ENCODE data around the gene PLIN3.
"Not testable (repeated sequence)": the region's sequence is repeated elsewhere in the genome, so short reads cannot be mapped to it uniquely, and the experiment has no call there.

Gene PLIN3

GRCh38 chr19:4847190-4847973 is 20.1 kb downstream of the PLIN3 start:
- no peak for DNase-seq (ENCODE audit: low spot score)

DNA sequence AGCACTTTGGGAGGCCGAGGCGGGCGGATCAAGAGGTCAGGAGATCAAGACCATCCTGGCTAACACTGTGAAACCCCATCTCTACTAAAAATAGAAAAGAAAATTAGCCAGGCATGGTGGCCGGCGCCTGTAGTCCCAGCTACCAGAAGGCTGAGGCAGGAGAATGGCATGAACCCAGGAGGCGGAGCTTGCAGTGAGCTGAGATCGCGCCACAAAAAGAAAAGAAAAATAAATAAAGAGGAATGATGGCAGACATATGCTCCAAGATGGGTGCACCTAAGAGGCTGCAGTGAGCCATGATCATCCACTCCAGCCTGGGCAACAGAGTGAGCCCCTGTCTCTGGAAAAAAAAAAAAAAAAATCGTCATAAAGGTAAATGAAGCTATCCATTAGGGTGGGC is 21.5 kb downstream of the PLIN3 start:
- not testable (repeated sequence) for DNase-seq (ENCODE audit: low spot score)

- DNase-seq (ENCODE audit: low spot score), result no peak
Measured at GRCh38 chr19:4844348-4845179, 22.9 kb downstream of the PLIN3 start.

DNA sequence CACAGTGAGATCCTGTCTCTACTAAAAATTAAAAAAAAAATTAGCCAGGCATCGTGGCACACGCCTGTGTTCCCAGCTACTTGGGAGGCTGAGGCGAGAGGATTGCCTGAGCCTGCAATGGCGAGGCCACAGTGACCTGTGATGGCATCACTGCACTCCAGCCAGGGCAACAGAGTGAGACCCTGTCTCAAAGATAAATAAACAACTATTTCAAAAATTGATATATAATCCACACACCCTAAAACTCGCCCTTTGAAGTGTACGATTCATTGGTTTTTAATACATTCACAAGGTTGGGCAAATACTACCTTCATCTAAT is 23.9 kb downstream of the PLIN3 start:
- no peak for DNase-seq (ENCODE audit: low spot score)

- no peak for DNase-seq (ENCODE audit: low spot score)
Measured at GRCh38 chr19:4839192-4839591, 28.3 kb downstream of the PLIN3 start.

DNA sequence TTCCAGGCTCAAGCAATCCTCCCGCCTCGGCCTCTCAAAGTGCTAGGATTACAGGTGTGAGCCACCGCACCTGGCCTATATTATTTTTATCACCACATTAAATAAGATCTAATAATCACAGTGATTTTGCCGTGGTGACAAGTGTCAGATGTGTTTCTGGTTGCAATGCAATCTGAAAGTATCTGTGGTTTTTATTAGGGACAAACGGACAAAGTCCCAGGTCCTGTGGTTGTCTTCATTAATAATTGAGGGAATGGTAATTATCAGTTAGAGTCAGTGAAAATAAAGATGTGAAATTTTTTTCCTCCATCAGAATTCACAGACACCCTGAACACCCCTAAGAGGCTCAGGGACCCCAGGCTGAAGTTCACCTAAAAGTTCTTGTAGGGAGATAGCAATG is 34.7 kb downstream of the PLIN3 start:
- no peak for DNase-seq (ENCODE audit: low spot score)

GRCh38 chr19:4831979-4832340 is 35.5 kb downstream of the PLIN3 start:
- not testable (repeated sequence) for DNase-seq (ENCODE audit: low spot score)

DNA sequence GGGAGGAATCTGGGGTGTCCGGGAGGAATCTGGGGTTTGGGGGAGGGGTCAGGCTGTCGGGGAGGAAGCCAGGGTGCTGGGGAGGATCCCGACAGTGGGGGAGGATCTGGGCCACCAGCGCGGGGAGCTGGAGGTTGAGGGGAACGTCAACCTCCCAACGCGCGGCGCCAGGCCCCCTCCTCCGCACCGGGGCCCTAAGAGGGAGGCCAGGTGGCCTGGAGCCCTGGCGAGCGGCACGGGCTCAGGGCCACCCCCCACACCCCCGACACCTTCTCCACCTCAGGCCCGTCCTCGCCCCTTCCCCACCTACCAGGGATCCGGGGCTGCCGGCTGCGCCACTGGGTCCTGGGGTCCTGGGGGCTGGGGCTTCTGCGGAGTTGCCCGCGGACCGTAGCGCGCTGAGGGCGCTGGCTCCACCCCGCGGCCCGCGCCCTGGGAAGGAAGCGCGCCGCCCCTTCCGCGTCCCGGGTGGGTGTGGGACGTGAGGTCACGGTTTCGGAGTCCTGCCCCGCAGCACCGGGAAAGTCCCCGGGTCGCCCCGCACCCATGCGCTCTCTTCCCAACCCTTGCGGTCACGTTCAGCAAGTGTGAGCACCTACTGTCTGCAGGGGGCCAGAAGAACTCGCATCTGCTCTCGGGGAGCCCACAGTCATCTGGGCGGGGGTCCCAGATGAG is 36.0 kb downstream of the PLIN3 start, which contains the start of gene TICAM1:
Gene TICAM1, minus strand, starts transcription at position 409 of the 675 bp plus-strand sequence. CDS start 13,335 bp downstream, outside the sequence.
- DNase-seq (ENCODE audit: low spot score), result no peak

- DNase-seq (ENCODE audit: low spot score), result no peak
Measured at GRCh38 chr19:4830768-4831265, 36.6 kb downstream of the PLIN3 start.

GRCh38 chr19:4830332-4830731 is 37.1 kb downstream of the PLIN3 start:
- DNase-seq (ENCODE audit: low spot score), result no peak

- DNase-seq (ENCODE audit: low spot score), result no peak
Measured at GRCh38 chr19:4829001-4829712, 38.3 kb downstream of the PLIN3 start.

DNA sequence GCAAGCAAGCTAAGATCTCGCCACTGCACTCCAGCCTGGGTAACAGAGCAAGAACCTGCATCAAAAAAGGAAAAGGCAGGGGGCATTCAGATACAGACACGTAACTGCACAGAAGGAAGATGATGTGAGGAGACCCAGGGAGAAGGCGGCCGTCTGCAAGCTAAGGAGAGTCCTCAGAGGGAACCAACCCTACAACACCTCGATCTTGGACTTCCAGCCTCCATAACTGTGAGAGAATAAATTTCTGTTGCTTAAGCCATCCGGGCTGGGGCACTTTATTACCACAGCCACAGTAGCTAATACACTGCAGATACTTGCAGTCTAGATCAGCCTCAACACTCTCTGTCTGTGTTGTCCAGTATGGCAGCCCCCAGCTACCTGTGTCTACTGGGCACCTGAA is 43.9 kb downstream of the PLIN3 start:
- no peak for DNase-seq (ENCODE audit: low spot score)

DNA sequence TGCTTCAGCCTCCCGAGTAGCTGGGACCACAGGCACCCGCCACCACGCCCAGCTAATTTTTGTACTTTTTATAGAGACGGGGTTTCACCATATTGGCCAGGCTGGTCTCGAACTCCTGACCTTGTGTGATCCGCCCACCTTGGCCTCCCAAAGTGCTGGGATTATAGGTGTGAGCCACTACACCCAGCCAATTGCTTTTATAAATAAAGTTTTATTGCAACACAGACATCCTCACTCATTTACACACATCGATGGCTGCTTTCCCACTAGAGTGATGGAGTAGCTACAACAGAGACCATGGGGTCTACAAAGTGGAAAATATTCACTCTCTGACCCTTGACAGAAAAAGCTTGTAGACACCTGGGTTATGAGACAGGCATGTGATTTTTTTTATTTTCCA is 45.1 kb downstream of the PLIN3 start:
- not testable (repeated sequence) for DNase-seq (ENCODE audit: low spot score)

- no peak for DNase-seq (ENCODE audit: low spot score)
Measured at GRCh38 chr19:4821265-4821664, 46.2 kb downstream of the PLIN3 start.

DNA sequence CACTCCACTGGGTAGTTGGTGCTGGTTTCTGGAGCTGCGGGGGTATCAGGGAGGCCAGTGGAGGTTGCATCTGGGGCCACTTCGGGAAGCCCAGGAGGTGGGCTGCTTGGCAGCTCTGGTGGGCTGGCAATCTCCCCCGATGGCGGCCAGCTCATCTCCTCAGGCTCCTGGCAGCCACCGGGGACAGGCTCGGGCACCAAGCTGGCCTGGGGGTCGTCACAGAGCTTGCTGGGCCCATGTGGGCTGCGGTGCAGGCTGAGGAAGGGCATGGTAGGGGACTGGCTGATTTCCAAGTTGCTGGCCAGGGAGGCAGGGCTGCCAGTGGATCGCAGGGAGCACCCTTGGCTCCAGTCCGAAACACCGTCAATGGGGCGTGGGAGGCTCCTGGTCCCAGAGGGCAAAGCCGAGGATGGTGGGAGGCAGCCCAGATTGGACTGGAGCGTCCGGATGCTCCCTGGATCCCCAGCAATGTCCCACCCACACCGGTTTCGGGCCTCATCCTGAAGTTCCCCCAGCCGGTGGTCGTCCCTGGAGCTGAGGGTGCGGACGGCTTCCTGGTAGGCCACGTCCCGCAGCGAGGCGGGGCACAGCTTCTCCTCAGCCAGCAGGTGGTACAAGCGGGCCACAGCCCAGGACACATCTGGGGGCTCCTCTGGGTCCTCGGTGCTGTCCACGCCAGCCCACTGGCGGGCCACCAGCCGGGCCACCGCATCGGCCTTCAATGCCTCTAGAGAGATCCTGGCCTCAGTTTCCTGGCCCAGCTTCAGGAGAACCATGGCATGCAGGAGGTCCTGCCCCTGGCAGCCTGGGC is 49.8 kb downstream of the PLIN3 start:
- DNase-seq (ENCODE audit: low spot score), result no peak

DNA sequence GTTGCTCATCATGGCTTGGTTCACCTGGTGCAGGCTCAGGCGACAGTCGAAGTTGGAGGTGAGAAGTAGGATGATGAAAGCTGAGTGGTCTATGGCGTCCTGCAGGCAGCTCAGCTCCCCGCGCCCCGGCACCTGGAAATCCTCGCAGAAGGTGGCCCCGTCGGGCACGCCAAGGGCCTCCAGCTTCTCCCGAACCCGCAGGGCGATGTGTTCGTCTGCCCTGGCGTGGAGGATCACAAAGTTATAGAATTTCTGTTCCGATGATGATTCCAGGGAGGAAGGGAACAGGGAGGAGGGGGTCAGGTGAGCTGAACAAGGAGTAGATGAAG is 50.6 kb downstream of the PLIN3 start:
- no peak for DNase-seq (ENCODE audit: low spot score)

DNA sequence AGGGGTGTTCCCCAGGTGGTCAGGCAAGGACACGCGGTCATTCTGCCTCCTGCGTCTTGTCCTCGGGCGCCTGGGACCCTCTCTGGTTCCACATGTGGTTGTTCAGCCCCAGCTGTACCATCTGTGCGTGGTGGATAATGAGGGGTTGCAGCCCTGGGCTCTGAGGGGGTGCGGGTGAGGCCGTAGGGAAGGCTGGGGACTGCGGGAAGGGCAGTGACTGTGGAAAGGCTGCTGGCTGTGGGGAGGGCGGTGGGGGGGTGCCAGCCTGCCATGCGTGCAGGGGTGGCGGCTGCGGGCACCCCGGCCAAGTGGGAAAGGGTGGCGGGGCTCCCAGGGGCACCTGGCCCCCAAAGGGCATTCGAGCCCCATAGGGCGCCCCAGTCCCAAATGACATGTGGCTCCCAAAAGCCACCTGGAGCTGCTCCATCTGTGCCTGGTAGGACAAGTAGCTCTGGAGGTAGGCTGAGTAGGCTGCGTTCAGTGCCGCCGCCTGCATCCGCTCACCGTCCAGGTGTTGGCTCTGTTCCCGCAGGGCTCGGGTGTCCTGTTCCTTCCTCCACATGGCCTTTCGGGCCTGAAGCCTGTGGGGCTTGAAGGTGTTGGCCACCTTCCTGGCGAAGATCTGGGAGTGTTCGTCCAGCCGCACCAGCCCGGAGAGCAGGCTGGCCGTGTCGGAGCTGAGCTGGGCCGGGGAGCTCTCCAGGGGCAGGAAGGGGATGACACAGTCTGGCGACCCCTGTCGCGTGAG is 51.1 kb downstream of the PLIN3 start:
- no peak for DNase-seq (ENCODE audit: low spot score)

DNA sequence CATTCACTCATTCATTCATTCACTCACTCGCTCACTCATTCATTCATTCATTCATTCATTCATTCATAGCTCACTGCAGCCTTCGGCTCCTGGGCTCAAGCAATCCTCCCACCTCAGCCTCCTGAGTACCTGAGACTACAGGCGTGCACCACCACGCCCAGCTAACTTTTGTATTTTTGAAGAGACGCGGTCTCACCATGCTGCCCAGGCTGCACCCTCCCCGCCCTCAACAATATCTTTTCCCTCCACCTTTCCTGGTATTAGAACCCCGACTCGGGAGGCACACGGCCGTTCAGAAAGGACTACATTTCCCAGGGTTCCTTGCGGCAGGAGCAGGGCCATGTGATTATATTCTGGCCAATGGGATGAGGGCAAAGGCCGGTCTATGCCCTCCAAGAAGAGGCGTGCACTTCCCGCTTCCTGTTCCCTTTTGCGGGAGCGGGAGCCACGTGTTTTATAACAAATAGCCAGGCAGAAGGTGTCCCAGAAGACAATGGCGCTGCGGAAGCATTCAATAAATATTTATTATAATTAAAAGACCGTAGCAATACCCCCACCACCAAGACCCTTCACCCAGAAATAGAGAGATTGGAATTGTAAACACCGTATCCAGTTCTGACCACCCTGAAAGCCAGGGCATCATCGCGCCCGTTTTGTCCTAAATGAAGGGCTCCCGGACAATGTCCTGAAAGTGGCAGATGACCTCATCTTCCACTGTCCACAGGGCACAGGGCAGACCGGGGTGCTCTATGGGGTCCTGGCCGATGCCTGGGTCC is 51.9 kb downstream of the PLIN3 start:
- peak; percentile 87 for DNase-seq (ENCODE audit: low spot score)

DNA sequence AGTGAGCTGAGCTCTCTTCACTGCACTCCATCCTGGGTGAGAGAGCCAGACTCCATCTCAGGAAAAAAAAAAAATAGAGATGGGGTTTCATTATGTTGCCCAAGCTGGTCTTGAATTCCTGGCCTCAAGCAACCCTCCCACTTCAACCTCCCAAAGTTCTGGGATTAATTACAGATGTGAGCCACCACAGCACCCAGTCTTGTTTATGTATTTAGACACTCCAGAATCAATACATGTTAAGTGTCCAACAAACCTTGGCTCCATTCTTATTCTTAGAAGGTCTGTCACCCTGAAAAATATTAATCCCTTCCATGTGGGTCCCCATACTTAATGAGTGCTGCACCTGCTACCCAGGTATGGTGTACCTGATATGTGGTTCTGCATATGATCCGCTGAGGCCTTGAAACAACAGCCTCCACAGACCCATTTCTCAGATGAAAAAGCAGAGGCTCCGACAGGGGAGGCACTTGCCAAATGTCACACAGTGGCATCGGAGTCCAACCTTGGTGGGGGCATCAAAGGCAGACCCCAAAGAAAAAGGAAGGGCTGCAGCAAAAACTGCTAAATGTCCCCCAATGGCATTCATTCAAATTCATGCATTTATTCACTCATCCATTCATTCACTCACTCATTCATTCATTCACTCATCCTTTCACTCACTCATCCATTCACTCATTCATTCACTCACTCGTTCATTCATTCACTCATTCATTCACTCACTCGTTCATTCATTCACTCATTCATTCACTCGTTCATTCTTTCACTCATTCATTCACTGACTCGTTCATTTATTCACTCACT is 52.6 kb downstream of the PLIN3 start:
- no peak for DNase-seq (ENCODE audit: low spot score)

All from ecto neural progenitor cell (in vitro differentiated cells).